ENCODE data around the gene MSTN.

MSTN gene

DNA sequence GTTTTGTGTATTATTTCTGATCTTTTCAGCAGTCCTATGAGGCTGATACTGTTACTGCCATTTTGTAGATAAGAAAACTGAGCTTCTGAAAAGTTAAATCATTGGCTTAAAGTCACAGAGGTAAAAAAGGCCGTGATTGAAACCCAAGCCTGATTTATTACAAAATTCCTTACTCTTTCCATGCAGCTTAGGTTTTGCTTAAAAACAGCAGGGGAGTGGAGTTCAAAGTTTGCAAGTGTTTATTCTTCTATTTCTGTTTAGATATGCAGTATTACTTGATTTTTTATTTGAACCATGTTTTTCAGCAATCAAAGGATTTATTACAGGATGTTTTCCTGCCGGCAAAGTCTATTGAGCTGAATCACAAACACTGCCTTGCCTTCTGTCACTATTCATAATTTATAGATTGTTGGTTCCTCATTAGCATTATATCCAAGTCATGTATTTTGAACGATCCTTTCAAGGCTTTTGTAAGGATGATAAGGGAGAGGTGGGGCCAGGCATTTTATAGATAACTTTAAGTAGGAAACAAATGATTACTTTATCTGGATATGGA lies 31.9 kb upstream of the MSTN start:
- DNase-seq, result no peak
- no peak for ATAC-seq (ENCODE audit: insufficient read depth, low read depth)
- Histone ChIP-seq H3K36me3 (ENCODE audit: insufficient read depth, low read length) (no peaks in the 10 kb centered on the region), H3K79me2 (ENCODE audit: insufficient read depth, low read length) (no peaks in the 10 kb centered on the region), H3K9me3 (ENCODE audit: insufficient read depth, low read length, severe bottlenecking) (no peaks in the 10 kb centered on the region), H3K27me3 (ENCODE audit: insufficient read depth, low read length, poor library complexity) (no peaks in the 10 kb centered on the region), H3K4me1 (ENCODE audit: insufficient read depth, low read length) (no peaks in the 10 kb centered on the region), H3K4me2 (ENCODE audit: insufficient read depth, low read length) (no peak overlapping the region), H3K27ac (ENCODE audit: low read length) (no peak overlapping the region), H3K4me3 (ENCODE audit: low read depth in 1 of 2, low read length in 2 of 2) (no peak overlapping the region), H4K20me1 (ENCODE audit: insufficient read depth, low read length) (no peaks in the 10 kb centered on the region), H2AFZ (ENCODE audit: low read depth, low read length) (no peak overlapping the region), H3K9ac (ENCODE audit: low read depth, low read length) (no peak overlapping the region)
- no peak for TF ChIP-seq EZH2 (IDR thresholded peaks at IDR 0.05; ENCODE audit: borderline replicate concordance, low read depth, low read length, severe bottlenecking)
- TF ChIP-seq, protein P1, sequence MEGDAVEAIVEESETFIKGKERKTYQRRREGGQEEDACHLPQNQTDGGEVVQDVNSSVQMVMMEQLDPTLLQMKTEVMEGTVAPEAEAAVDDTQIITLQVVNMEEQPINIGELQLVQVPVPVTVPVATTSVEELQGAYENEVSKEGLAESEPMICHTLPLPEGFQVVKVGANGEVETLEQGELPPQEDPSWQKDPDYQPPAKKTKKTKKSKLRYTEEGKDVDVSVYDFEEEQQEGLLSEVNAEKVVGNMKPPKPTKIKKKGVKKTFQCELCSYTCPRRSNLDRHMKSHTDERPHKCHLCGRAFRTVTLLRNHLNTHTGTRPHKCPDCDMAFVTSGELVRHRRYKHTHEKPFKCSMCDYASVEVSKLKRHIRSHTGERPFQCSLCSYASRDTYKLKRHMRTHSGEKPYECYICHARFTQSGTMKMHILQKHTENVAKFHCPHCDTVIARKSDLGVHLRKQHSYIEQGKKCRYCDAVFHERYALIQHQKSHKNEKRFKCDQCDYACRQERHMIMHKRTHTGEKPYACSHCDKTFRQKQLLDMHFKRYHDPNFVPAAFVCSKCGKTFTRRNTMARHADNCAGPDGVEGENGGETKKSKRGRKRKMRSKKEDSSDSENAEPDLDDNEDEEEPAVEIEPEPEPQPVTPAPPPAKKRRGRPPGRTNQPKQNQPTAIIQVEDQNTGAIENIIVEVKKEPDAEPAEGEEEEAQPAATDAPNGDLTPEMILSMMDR (IDR thresholded peaks at IDR 0.05; ENCODE audit: borderline replicate concordance, extremely low read depth, low read length, poor library complexity, severe bottlenecking), result no peak

DNA sequence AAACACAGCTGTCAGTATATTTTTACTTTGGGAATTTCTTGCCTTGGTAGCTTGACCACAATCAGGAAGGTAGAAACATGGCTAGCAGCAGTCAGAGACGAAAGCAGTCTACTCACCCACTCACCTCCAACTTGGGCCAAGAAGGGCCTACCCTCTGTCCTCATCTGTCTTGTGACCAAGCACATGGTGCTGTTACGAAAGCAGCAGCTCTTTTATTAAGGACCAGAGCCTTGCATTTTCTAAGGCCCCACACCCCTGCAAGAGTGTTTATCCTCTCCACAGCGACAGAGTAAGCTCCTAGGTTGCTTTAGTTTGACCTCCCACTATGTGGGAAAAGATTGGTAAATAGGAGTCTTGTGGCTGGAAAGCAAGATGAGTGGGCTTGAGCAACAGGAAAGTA lies 31.3 kb upstream of the MSTN start:
- no peak overlapping the region for H3K4me2 ChIP-seq (ENCODE audit: insufficient read depth, low read length)
- H3K4me3 ChIP-seq (ENCODE audit: low read depth in 1 of 2, low read length in 2 of 2), result no peak overlapping the region
- H3K27me3 ChIP-seq (ENCODE audit: insufficient read depth, low read length, poor library complexity), result no peaks in the 10 kb centered on the region
- ATAC-seq (ENCODE audit: insufficient read depth, low read depth) (no peak), DNase-seq (no peak)
- no peak overlapping the region for H3K9ac ChIP-seq (ENCODE audit: low read depth, low read length)
- H4K20me1 ChIP-seq (ENCODE audit: insufficient read depth, low read length), result no peaks in the 10 kb centered on the region
- no peak overlapping the region for H2AFZ ChIP-seq (ENCODE audit: low read depth, low read length)
- H3K79me2 ChIP-seq (ENCODE audit: insufficient read depth, low read length), result no peaks in the 10 kb centered on the region
- no peaks in the 10 kb centered on the region for H3K9me3 ChIP-seq (ENCODE audit: insufficient read depth, low read length, severe bottlenecking)
- TF ChIP-seq EZH2 (IDR thresholded peaks at IDR 0.05; ENCODE audit: borderline replicate concordance, low read depth, low read length, severe bottlenecking), result no peak
- TF ChIP-seq, protein P1 (IDR thresholded peaks at IDR 0.05; ENCODE audit: borderline replicate concordance, extremely low read depth, low read length, poor library complexity, severe bottlenecking), result no peak
- no peaks in the 10 kb centered on the region for H3K4me1 ChIP-seq (ENCODE audit: insufficient read depth, low read length)
- no peak overlapping the region for H3K27ac ChIP-seq (ENCODE audit: low read length)
- H3K36me3 ChIP-seq (ENCODE audit: insufficient read depth, low read length), result no peaks in the 10 kb centered on the region

DNA sequence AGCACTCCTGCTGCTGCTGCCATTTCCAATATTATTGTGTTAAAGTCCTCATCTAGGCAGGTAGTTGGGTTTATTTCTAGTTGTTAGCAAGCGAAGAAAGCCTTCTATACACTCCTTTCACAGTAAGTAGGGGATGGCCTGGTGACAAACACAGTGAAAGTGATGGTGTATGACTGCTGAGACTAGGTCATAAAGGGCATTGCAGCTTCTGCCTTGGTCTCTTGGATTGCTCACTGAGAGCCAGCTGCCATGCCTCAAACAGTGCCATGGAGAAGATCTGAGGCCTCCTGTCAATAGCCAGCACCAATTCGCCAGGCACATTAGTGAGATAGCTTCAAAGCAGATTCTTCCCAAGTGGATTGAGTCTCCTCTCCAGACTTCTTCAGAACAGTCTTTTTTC lies 27.6 kb upstream of the MSTN start:
- no peak for ATAC-seq (ENCODE audit: insufficient read depth, low read depth)
- DNase-seq, result no peak
- no peaks in the 10 kb centered on the region for H3K36me3 ChIP-seq (ENCODE audit: insufficient read depth, low read length)
- H3K27ac ChIP-seq (ENCODE audit: low read length), result no peak overlapping the region
- no peaks in the 10 kb centered on the region for H4K20me1 ChIP-seq (ENCODE audit: insufficient read depth, low read length)
- no peaks in the 10 kb centered on the region for H3K27me3 ChIP-seq (ENCODE audit: insufficient read depth, low read length, poor library complexity)
- H3K9ac ChIP-seq (ENCODE audit: low read depth, low read length), result no peak overlapping the region
- no peak overlapping the region for H2AFZ ChIP-seq (ENCODE audit: low read depth, low read length)
- H3K4me1 ChIP-seq (ENCODE audit: insufficient read depth, low read length), result no peaks in the 10 kb centered on the region
- H3K4me3 ChIP-seq (ENCODE audit: low read depth in 1 of 2, low read length in 2 of 2), result no peak overlapping the region
- TF ChIP-seq EZH2 (IDR thresholded peaks at IDR 0.05; ENCODE audit: borderline replicate concordance, low read depth, low read length, severe bottlenecking), result no peak
- TF ChIP-seq, protein P1 (IDR thresholded peaks at IDR 0.05; ENCODE audit: borderline replicate concordance, extremely low read depth, low read length, poor library complexity, severe bottlenecking), result no peak
- no peaks in the 10 kb centered on the region for H3K9me3 ChIP-seq (ENCODE audit: insufficient read depth, low read length, severe bottlenecking)
- H3K79me2 ChIP-seq (ENCODE audit: insufficient read depth, low read length), result no peaks in the 10 kb centered on the region
- H3K4me2 ChIP-seq (ENCODE audit: insufficient read depth, low read length), result no peak overlapping the region

DNA sequence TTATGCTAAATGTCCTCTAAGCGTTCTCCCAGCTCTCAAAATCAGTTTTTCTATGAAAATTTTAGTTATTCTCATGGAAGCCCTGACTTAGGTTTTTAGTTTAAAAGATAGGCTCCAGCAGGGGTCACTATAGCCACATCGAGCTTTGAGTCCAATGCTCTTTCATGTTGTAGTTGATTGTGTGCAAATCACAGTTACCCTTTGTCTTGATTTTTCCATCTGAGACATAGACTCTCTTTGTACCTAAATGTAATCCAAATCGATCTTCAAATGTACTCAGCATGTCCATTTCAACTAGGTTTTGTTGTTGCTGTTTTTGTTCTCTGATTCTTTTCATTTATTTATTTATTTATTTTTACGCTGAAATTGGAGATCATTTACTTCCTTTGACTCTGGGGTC lies 26.4 kb upstream of the MSTN start:
- Histone ChIP-seq H3K9ac (ENCODE audit: low read depth, low read length) (no peak overlapping the region), H3K79me2 (ENCODE audit: insufficient read depth, low read length) (no peaks in the 10 kb centered on the region), H3K36me3 (ENCODE audit: insufficient read depth, low read length) (no peaks in the 10 kb centered on the region), H3K9me3 (ENCODE audit: insufficient read depth, low read length, severe bottlenecking) (no peaks in the 10 kb centered on the region), H3K27ac (ENCODE audit: low read length) (no peak overlapping the region), H2AFZ (ENCODE audit: low read depth, low read length) (no peak overlapping the region), H3K4me1 (ENCODE audit: insufficient read depth, low read length) (no peaks in the 10 kb centered on the region), H3K4me2 (ENCODE audit: insufficient read depth, low read length) (no peak overlapping the region), H4K20me1 (ENCODE audit: insufficient read depth, low read length) (no peaks in the 10 kb centered on the region), H3K4me3 (ENCODE audit: low read depth in 1 of 2, low read length in 2 of 2) (no peak overlapping the region), H3K27me3 (ENCODE audit: insufficient read depth, low read length, poor library complexity) (no peaks in the 10 kb centered on the region)
- peak; percentile 81 for ATAC-seq (ENCODE audit: insufficient read depth, low read depth)
- DNase-seq, result peak; percentile 55
- no peak for TF ChIP-seq EZH2 (IDR thresholded peaks at IDR 0.05; ENCODE audit: borderline replicate concordance, low read depth, low read length, severe bottlenecking)
- TF ChIP-seq, protein P1 (IDR thresholded peaks at IDR 0.05; ENCODE audit: borderline replicate concordance, extremely low read depth, low read length, poor library complexity, severe bottlenecking), result peak; percentile 72

Data from DND-41 (cell line).